Right atrium auricular region (tissue), 2 donors: ENCODE results near the gene TMEM86B. TPM values are rescaled to one million over a fixed set of nuclear protein-coding genes. Genes with fewer than 3 reads are reported as not detected.
A peak's percentile ranks its signal among the peaks of the same experiment; 100 is the strongest.

Experiments used
- DNase-seq: peaks from one replicate; pipeline ENCODE4 v3.0.0-alpha.2; 2019; ENCODE audit warnings: low spot score
- H3K27ac ChIP-seq, 2 donors: fragments of 200-600 bp; sonication (generic); 1 replicate in 1 of 2; 2 replicates in 1 of 2; pipeline ENCODE4 v1.5.1; 2016 to 2019
- H3K27me3 ChIP-seq, 2 donors: fragments of 200-600 bp; sonication (generic); one replicate each; pipeline versions ENCODE4 v1.5.1 to v1.6.0; 2017 to 2019
- H3K36me3 ChIP-seq: fragments of 200-600 bp; sonication (generic); one replicate; pipeline ENCODE4 v1.5.1; 2016
- H3K4me1 ChIP-seq, 2 donors: fragments of 200-600 bp; sonication (generic); one replicate each; pipeline versions ENCODE4 v1.5.1 to v1.6.0; 2017 to 2019
- H3K4me3 ChIP-seq, 2 donors: fragments of 200-600 bp; sonication (generic); 1 replicate in 1 of 2; 2 replicates in 1 of 2; pipeline ENCODE4 v1.5.1; 2017 to 2019; ENCODE audit warnings: mild to moderate bottlenecking in 1 of 2, moderate library complexity in 1 of 2
- H3K9me3 ChIP-seq, 2 donors: fragments of 200-600 bp; sonication (generic); one replicate each; pipeline ENCODE4 v1.5.1; 2019
- CTCF ChIP-seq, 2 donors: fragments of 200-600 bp; sonication (generic); IDR thresholded peaks; one replicate each; pipeline ENCODE4 v1.5.1; 2019; ENCODE audit warnings: antibody characterized with exemption in 2 of 2
- total RNA-seq, 2 donors: library from RNA; depleted of rRNA; stranded (reverse); fragments of >200 nt; gene quantifications; one replicate each; pipeline ENCODE4 v1.1.0, GENCODE V29; 2016

The TMEM86B gene
- total RNA-seq, 2 donors from 2014 or later, result 1.3 TPM; not detected in 1

GRCh38 chr19:55259540-55260210 is 31.1 kb upstream of the TMEM86B start:
- Histone ChIP-seq H3K27me3 (no peaks in the 10 kb centered on the region), H3K4me3 (peak overlapping the region; percentile 24 to 97), H3K27ac (peak overlapping the region; percentile 90 to 95), H3K36me3 (no peaks in the 10 kb centered on the region), H3K9me3 (no peaks in the 10 kb centered on the region), H3K4me1 (peaks cover 3 to 42% of the 10 kb centered on the region in 2 donors)
- TF ChIP-seq CTCF (IDR thresholded peaks at IDR 0.05), result no peak
- DNase-seq, result no peak

- peak; percentile 98 for DNase-seq
- H3K4me1 ChIP-seq, result peaks cover 3 to 49% of the 10 kb centered on the region in 2 donors
These were observed 30.4 kb upstream of the TMEM86B start, which contains the start of gene PPP6R1 for GRCh38 chr19:55258828-55259539. Gene PPP6R1 (minus strand): TSS chr19:55259017. CDS start chr19:55247103, 11,914 bp downstream.

GRCh38 chr19:55258476-55258827 is 29.9 kb upstream of the TMEM86B start:
- peak overlapping the region; percentile 90 to 95 for H3K27ac ChIP-seq
- H3K4me1 ChIP-seq, result peaks cover 3 to 54% of the 10 kb centered on the region in 2 donors
- peak overlapping the region; percentile 82 to 97 for H3K4me3 ChIP-seq
- TF ChIP-seq CTCF (IDR thresholded peaks at IDR 0.05), result no peak
- no peaks in the 10 kb centered on the region for H3K27me3 ChIP-seq
- DNase-seq, result no peak
- no peaks in the 10 kb centered on the region for H3K9me3 ChIP-seq
- no peaks in the 10 kb centered on the region for H3K36me3 ChIP-seq

More at GRCh38 chr19:55258828-55259539, 30.4 kb upstream of the TMEM86B start, which contains the start of gene PPP6R1:
- H3K36me3 ChIP-seq, result no peaks in the 10 kb centered on the region
- H3K27me3 ChIP-seq, result no peaks in the 10 kb centered on the region
- H3K9me3 ChIP-seq, result no peaks in the 10 kb centered on the region
- peak within 1 kb of the TSS; percentile 82 to 97 for H3K4me3 ChIP-seq
- H3K27ac ChIP-seq, result peak within 1 kb of the TSS; percentile 90 to 95
- TF ChIP-seq CTCF (IDR thresholded peaks at IDR 0.05), result no peak

GRCh38 chr19:55257461-55258420 is 29.2 kb upstream of the TMEM86B start:
- Histone ChIP-seq H3K36me3 (no peaks in the 10 kb centered on the region), H3K4me1 (peaks cover 3 to 59% of the 10 kb centered on the region in 2 donors), H3K27ac (peak overlapping the region; percentile 90 to 95), H3K27me3 (no peaks in the 10 kb centered on the region), H3K9me3 (no peaks in the 10 kb centered on the region), H3K4me3 (peak overlapping the region; percentile 82 to 97)
- no peak for TF ChIP-seq CTCF (IDR thresholded peaks at IDR 0.05)
- no peak for DNase-seq
